Measurements from ENCODE around the gene KIF1B.

DNA sequence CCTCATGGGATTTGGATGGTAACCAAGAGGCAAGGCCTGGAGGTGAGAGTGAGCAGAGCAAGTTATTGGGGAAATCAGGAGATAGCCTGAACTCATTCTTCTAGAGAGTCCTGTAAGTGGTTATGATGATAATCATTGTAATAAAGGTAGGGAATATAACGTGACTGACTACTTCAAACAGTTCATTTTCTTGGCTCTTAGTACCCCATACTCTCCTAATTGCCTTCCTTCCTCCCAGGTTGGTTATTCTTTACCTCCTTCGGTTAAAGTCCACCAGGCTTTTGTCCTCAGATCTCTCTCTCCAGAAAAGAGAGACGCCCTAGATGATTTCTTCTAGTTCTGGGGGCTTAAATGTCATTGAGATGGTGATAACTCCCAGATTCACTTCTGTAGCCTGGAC lies 35.3 kb downstream of the KIF1B start:
- TF ChIP-seq POLR2AphosphoS5 (IDR thresholded peaks at IDR 0.05), result no peak
- TF ChIP-seq, protein P1, sequence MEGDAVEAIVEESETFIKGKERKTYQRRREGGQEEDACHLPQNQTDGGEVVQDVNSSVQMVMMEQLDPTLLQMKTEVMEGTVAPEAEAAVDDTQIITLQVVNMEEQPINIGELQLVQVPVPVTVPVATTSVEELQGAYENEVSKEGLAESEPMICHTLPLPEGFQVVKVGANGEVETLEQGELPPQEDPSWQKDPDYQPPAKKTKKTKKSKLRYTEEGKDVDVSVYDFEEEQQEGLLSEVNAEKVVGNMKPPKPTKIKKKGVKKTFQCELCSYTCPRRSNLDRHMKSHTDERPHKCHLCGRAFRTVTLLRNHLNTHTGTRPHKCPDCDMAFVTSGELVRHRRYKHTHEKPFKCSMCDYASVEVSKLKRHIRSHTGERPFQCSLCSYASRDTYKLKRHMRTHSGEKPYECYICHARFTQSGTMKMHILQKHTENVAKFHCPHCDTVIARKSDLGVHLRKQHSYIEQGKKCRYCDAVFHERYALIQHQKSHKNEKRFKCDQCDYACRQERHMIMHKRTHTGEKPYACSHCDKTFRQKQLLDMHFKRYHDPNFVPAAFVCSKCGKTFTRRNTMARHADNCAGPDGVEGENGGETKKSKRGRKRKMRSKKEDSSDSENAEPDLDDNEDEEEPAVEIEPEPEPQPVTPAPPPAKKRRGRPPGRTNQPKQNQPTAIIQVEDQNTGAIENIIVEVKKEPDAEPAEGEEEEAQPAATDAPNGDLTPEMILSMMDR (IDR thresholded peaks at IDR 0.05), result no peak
- TF ChIP-seq POLR2A (IDR thresholded peaks at IDR 0.05), result no peak

Data from gastroesophageal sphincter (tissue), 3 donors.